Endothelial cell of umbilical vein (primary cell): ENCODE data around the gene MAP2K5. TPM values are rescaled to one million over a fixed set of nuclear protein-coding genes. Genes with fewer than 3 reads are reported as not detected.

ENCODE experiments used
- BruUV-seq: library from RNA; stranded (reverse); fragments of 400-500 nt; replicated peaks from 2 replicates; lab custom pipeline; 2021; lab: Mats Ljungman, UMichigan
- CTCF ChIA-PET: fragments of 300-600, 350-600 bp; sonication (Branson Sonifier 250); formaldehyde crosslinking; loops from one replicate; lab custom pipeline; 2021; ENCODE audit warnings: antibody characterized with exemption, inconsistent platforms; lab: Charles Lee
- POLR2A ChIA-PET: fragments of 300-600, 350-600 bp; sonication (Branson Sonifier 250); formaldehyde crosslinking; loops from one replicate; lab custom pipeline; 2021; ENCODE audit warnings: antibody characterized with exemption, inconsistent platforms; lab: Charles Lee
- DNase-seq: peaks from one replicate; pipeline ENCODE4 v3.0.0-alpha.2; 2011; ENCODE audit warnings: low read depth, low spot score
- FAIRE-seq: peaks from 2 replicates; lab custom pipeline; 2011; peaks lifted over from hg19 to GRCh38; lab: Jason Lieb, UNC
- H2AFZ ChIP-seq: 2 replicates; pipeline ENCODE4 v1.6.0; 2012; ENCODE audit warnings: low read depth, low read length, control low read depth, inconsistent platforms
- H3K27ac ChIP-seq: 2 replicates; pipeline ENCODE4 v1.5.1; 2011; ENCODE audit warnings: low read depth, mild to moderate bottlenecking, control low read depth, low read length, moderate library complexity; ENCODE audit not compliant: insufficient read depth
- H3K27me3 ChIP-seq, 2 experiments: 2 replicates each; pipeline versions ENCODE4 v1.6.0 to v1.6.1; 2011; ENCODE audit warnings: low read length in 2 of 2, mixed read lengths in 1 of 2; ENCODE audit not compliant: control insufficient read depth in 2 of 2, insufficient read depth in 2 of 2
- H3K36me3 ChIP-seq, 2 experiments: 2 replicates in 1 of 2; 3 replicates in 1 of 2; pipeline ENCODE4 v1.5.1; 2011; ENCODE audit warnings: low read length in 2 of 2, mild to moderate bottlenecking in 1 of 2, moderate library complexity in 1 of 2; ENCODE audit not compliant: control insufficient read depth in 2 of 2, insufficient read depth in 2 of 2; ENCODE audit errors: extremely low read depth in 1 of 2
- H3K4me1 ChIP-seq: 3 replicates; pipeline ENCODE4 v1.5.1; 2011; ENCODE audit warnings: mild to moderate bottlenecking, low read length; ENCODE audit not compliant: control insufficient read depth, insufficient read depth; ENCODE audit errors: extremely low read depth
- H3K4me2 ChIP-seq: 2 replicates; pipeline ENCODE4 v1.6.1; 2011; ENCODE audit warnings: low read length, control low read depth, mixed read lengths; ENCODE audit not compliant: insufficient read depth
- H3K4me3 ChIP-seq, 3 experiments: fragments of 200-600 bp in 1 of 3; sonication (generic), shearing (Covaris generic) in 1 of 3; replicated peaks in 1 of 3; 2 replicates each; pipeline ENCODE4 v1.5.1; 2011 to 2016; ENCODE audit warnings: control low read depth in 3 of 3, low read length in 3 of 3, mild to moderate bottlenecking in 2 of 3, inconsistent platforms in 1 of 3, low read depth in 1 of 3, moderate library complexity in 1 of 3; ENCODE audit not compliant: insufficient read depth in 1 of 3
- H3K79me2 ChIP-seq: 2 replicates; pipeline ENCODE4 v1.6.0; 2012; ENCODE audit warnings: low read length, inconsistent platforms; ENCODE audit not compliant: control insufficient read depth, insufficient read depth
- H3K9ac ChIP-seq: replicated peaks from 2 replicates; pipeline ENCODE3; 2011; ENCODE audit warnings: low read length, control low read depth; ENCODE audit not compliant: insufficient read depth; ENCODE audit errors: extremely low read depth
- H3K9me1 ChIP-seq: replicated peaks from 3 replicates; pipeline ENCODE4 v1.6.0; 2011; ENCODE audit warnings: mild to moderate bottlenecking, low read length; ENCODE audit not compliant: control insufficient read depth, insufficient read depth; ENCODE audit errors: extremely low read depth
- H3K9me3 ChIP-seq: replicated peaks from 2 replicates; pipeline ENCODE4 v1.5.1; 2012; ENCODE audit warnings: low read length, inconsistent platforms; ENCODE audit not compliant: control insufficient read depth, insufficient read depth
- H4K20me1 ChIP-seq: replicated peaks from 2 replicates; pipeline ENCODE3; 2011; ENCODE audit warnings: mild to moderate bottlenecking, low read length; ENCODE audit not compliant: control insufficient read depth, insufficient read depth; ENCODE audit errors: extremely low read depth
- EZH2 ChIP-seq: IDR thresholded peaks from 2 replicates; pipeline ENCODE4 v1.6.1; 2012; ENCODE audit warnings: borderline replicate concordance, low read depth, mild to moderate bottlenecking, moderate library complexity, low read length, inconsistent platforms; ENCODE audit not compliant: severe bottlenecking
- FOS ChIP-seq: IDR thresholded peaks from 2 replicates; pipeline ENCODE4 v1.6.1; 2011; ENCODE audit warnings: mild to moderate bottlenecking, low read length, moderate library complexity, borderline replicate concordance; ENCODE audit not compliant: insufficient read depth
- GATA2 ChIP-seq: IDR thresholded peaks from 2 replicates; pipeline ENCODE4 v1.7.0; 2011; ENCODE audit warnings: low read depth, mild to moderate bottlenecking, moderate library complexity, mixed read lengths, low read length; ENCODE audit not compliant: insufficient read length, insufficient read depth
- JUN ChIP-seq: IDR thresholded peaks from 2 replicates; pipeline ENCODE4 v1.6.1; 2011; ENCODE audit warnings: borderline replicate concordance, low read depth; ENCODE audit not compliant: insufficient read length, insufficient read depth
- MYC ChIP-seq: IDR thresholded peaks from one replicate; pipeline ENCODE4 v1.6.1; 2011; ENCODE audit warnings: mild to moderate bottlenecking, low read depth, low read length
- POLR2A ChIP-seq: IDR thresholded peaks from 2 replicates; pipeline ENCODE4 v1.6.1; 2012; ENCODE audit warnings: low read depth, mild to moderate bottlenecking, control low read depth, low read length
- POLR2AphosphoS5 ChIP-seq: IDR thresholded peaks from 2 replicates; pipeline ENCODE4 v1.6.1; 2012; ENCODE audit warnings: low read depth, mild to moderate bottlenecking, control low read depth, low read length, moderate library complexity; ENCODE audit not compliant: insufficient read depth
- dilution Hi-C: fragments of 300-500 bp; cut with MboI; formaldehyde crosslinking; loops from one replicate; pipeline ENCODE4 v1.15.0; 2019; ENCODE audit warnings: low sequenced_read_pairs; ENCODE audit not compliant: extremely low pct_ligation_motif_present
- intact Hi-C: fragments of 100-400 bp; cut with micrococcal nuclease; formaldehyde crosslinking; loops from one replicate; pipeline ENCODE4 v1.10.0; 2022
- polyA plus RNA-seq, 4 experiments: library from polyadenylated mRNA; depleted of rRNA in 3 of 4; stranded (reverse) in 3 of 4; unstranded in 1 of 4; fragments of >200 nt; gene quantifications; 2 replicates each; pipeline versions ENCODE4 v1.2.1 to v1.2.3, GENCODE V29; 2011 to 2012; ENCODE audit warnings: missing spikeins in 1 of 4
- total RNA-seq: library from RNA; stranded (reverse); gene quantifications from 2 replicates; pipeline ENCODE4 v1.2.3, GENCODE V29; 2021
- TF ChIP-seq, protein P1 (sequence below): IDR thresholded peaks from 2 replicates; pipeline ENCODE4 v1.6.1; 2011; ENCODE audit not compliant: insufficient read depth, insufficient read length
- TF ChIP-seq, protein P2 (sequence below), 2 donors: IDR thresholded peaks; 1 replicate in 1 of 2; 2 replicates in 1 of 2; pipeline ENCODE4 v1.5.1; 2011; ENCODE audit warnings: low read length in 2 of 2, mild to moderate bottlenecking in 2 of 2, moderate library complexity in 2 of 2, control low read depth in 1 of 2, inconsistent platforms in 1 of 2, low read depth in 1 of 2; ENCODE audit not compliant: insufficient read depth in 1 of 2; ENCODE audit errors: extremely low read depth in 1 of 2

Gene MAP2K5
- total and polyA plus RNA-seq, 2 donors (not counting 3 experiments of a cell fraction or from before 2014, with no cell fraction given): 4.9 to 24.7 TPM

DNA sequence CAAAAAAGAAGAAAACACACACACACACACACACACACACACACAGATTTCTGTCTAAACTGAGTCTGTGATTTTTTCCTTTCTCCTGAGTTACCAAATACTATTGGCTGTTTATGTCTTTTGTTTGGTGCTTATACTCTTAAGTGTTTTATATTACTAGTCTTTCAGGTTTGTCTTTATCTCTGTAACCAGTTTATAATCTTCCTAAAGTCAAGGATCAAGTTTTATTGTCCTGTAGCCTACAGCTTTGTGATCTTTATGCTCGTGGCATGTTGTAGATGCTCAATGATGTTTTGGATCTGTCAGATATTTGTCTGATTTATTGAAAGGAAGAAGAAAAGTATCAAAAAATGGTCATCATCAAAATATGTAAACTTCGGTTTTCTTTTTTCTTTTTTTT, 4.6 kb downstream of the MAP2K5 start:
- intact Hi-C loops: loop anchor here (10.0 kb wide), 1 partner anchor 92 kb away; no protein-coding TSS in a partner anchor
- H3K9me3 ChIP-seq: no peaks in the 10 kb centered on the region
- BruUV-seq: no TSS peak

More for the DNA sequence above, 4.6 kb downstream of the MAP2K5 start:
- H3K9ac ChIP-seq: no peak overlapping the region
- H4K20me1 ChIP-seq: no peaks in the 10 kb centered on the region
- H3K4me2 ChIP-seq: no peak overlapping the region
- H3K27ac ChIP-seq: no peak overlapping the region
- dilution Hi-C loops: no loop called here
- DNase-seq (no peak), FAIRE-seq (no peak)
- H3K36me3 ChIP-seq: no peaks in the 10 kb centered on the region
- no peaks in the 10 kb centered on the region for H3K27me3 ChIP-seq
- POLR2A ChIA-PET: no interaction called here
- H3K4me3 ChIP-seq: no peak overlapping the region
- H3K9me1 ChIP-seq: no peaks in the 10 kb centered on the region
- H2AFZ ChIP-seq: no peak overlapping the region
- CTCF ChIA-PET: no interaction called here
- peaks cover 8% of the 10 kb centered on the region for H3K4me1 ChIP-seq
- TF ChIP-seq POLR2AphosphoS5 (no peak), GATA2 (no peak), JUN (no peak), EZH2 (no peak), MYC (no peak), FOS (no peak), POLR2A (no peak)
- TF ChIP-seq, protein P1, sequence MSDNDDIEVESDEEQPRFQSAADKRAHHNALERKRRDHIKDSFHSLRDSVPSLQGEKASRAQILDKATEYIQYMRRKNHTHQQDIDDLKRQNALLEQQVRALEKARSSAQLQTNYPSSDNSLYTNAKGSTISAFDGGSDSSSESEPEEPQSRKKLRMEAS: no peak
- TF ChIP-seq, protein P2, sequence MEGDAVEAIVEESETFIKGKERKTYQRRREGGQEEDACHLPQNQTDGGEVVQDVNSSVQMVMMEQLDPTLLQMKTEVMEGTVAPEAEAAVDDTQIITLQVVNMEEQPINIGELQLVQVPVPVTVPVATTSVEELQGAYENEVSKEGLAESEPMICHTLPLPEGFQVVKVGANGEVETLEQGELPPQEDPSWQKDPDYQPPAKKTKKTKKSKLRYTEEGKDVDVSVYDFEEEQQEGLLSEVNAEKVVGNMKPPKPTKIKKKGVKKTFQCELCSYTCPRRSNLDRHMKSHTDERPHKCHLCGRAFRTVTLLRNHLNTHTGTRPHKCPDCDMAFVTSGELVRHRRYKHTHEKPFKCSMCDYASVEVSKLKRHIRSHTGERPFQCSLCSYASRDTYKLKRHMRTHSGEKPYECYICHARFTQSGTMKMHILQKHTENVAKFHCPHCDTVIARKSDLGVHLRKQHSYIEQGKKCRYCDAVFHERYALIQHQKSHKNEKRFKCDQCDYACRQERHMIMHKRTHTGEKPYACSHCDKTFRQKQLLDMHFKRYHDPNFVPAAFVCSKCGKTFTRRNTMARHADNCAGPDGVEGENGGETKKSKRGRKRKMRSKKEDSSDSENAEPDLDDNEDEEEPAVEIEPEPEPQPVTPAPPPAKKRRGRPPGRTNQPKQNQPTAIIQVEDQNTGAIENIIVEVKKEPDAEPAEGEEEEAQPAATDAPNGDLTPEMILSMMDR (IDR thresholded peaks at IDR 0.05; ENCODE audit: extremely low read depth in 1 of 2, insufficient read depth in 1 of 2, low read depth in 1 of 2, low read length in 2 of 2): no peak
- no peaks in the 10 kb centered on the region for H3K79me2 ChIP-seq
